ENCODE data around the gene CHN2. TPM values are rescaled to one million over a fixed set of nuclear protein-coding genes. Genes with fewer than 3 reads are reported as not detected.

Gene CHN2
- 3.1 and 4.2 TPM in 2 replicates for total RNA-seq (2014; rRNA removed; shearing (Covaris generic))

- Histone ChIP-seq H3K36me3 (replicated peaks; ENCODE audit: control insufficient read depth, insufficient read depth, low read length) (no peaks in the 10 kb centered on the region), H3K4me3 (ENCODE audit: insufficient read depth, low read depth, low read length) (peak within 1 kb of the TSS; percentile 63), H3K27me3 (ENCODE audit: control insufficient read depth, insufficient read depth, low read length) (peaks cover 68% of the 10 kb centered on the region)
- peak; percentile 85 for DNase-seq
Observed at GRCh38 chr7:29194594-29195427, at the start of gene CHN2. TSS of gene CHN2 (plus strand) at chr7:29194775.

GRCh38 chr7:29145553-29146056 lies 49.0 kb upstream of the CHN2 start:
- peak; percentile 34 for DNase-seq
- Histone ChIP-seq H3K27me3 (ENCODE audit: control insufficient read depth, insufficient read depth, low read length) (peaks cover 13% of the 10 kb centered on the region), H3K4me3 (ENCODE audit: insufficient read depth, low read depth, low read length) (peak overlapping the region; percentile 79), H3K36me3 (replicated peaks; ENCODE audit: control insufficient read depth, insufficient read depth, low read length) (no peaks in the 10 kb centered on the region)

GRCh38 chr7:29146057-29146706 lies 48.4 kb upstream of the CHN2 start, which contains the start of gene CPVL:
TSS of gene CPVL (minus strand) at chr7:29146537. CDS start at chr7:29121061, 25,476 bp downstream.
- peak; percentile 65 for DNase-seq
- H3K4me3 ChIP-seq (ENCODE audit: insufficient read depth, low read depth, low read length) = peak within 1 kb of the TSS; percentile 79
- no peaks in the 10 kb centered on the region for H3K36me3 ChIP-seq (replicated peaks; ENCODE audit: control insufficient read depth, insufficient read depth, low read length)
- peaks cover 13% of the 10 kb centered on the region for H3K27me3 ChIP-seq (ENCODE audit: control insufficient read depth, insufficient read depth, low read length)

- no peaks in the 10 kb centered on the region for H3K36me3 ChIP-seq (replicated peaks; ENCODE audit: control insufficient read depth, insufficient read depth, low read length)
- H3K4me3 ChIP-seq (ENCODE audit: insufficient read depth, low read depth, low read length) = peak overlapping the region; percentile 79
- peak; percentile 15 for DNase-seq
- peaks cover 13% of the 10 kb centered on the region for H3K27me3 ChIP-seq (ENCODE audit: control insufficient read depth, insufficient read depth, low read length)
Observed at GRCh38 chr7:29146888-29147609, 47.5 kb upstream of the CHN2 start.

DNA sequence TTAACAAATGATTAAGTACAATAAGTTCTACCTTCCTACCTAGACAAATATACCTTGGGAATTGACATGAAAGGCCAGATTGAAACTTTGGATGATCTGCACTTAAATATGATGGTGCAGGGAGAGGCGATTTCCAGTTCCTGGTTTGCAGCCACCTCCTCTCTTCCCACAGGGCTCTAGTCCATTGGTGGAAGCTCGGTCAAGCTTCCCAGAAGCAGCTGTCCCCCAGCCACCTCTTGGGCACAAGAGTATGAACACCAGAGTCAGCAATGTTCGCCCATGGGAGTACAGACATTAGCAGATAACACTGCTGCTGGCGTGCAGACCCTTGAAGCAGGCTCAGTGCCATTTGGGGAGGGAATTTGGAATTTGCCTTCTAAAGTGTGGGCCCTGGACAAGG lies 46.8 kb upstream of the CHN2 start:
- DNase-seq = no peak
- H3K27me3 ChIP-seq (ENCODE audit: control insufficient read depth, insufficient read depth, low read length) = peaks cover 13% of the 10 kb centered on the region
- no peak overlapping the region for H3K4me3 ChIP-seq (ENCODE audit: insufficient read depth, low read depth, low read length)
- no peaks in the 10 kb centered on the region for H3K36me3 ChIP-seq (replicated peaks; ENCODE audit: control insufficient read depth, insufficient read depth, low read length)

DNA sequence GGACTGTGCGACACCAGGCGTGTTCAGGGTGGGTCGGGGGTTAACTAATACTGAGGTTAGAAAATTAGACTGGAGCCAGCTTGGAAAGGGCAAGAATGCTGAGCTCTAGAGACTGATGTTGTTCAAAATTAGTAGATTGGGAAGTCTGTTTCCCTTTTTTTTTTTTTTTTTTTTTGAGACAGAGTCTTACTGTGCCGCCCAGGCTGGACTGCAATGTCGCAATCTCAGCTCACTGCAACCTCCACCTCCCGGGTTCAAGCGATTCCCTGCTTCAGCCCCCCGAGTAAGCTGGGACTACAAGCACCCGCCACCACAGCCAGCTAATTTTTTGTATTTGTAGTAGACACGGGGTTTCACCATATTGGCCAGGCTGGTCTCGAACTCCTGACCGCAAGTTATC lies 45.5 kb upstream of the CHN2 start:
- DNase-seq = no peak
- no peaks in the 10 kb centered on the region for H3K36me3 ChIP-seq (replicated peaks; ENCODE audit: control insufficient read depth, insufficient read depth, low read length)
- H3K4me3 ChIP-seq (ENCODE audit: insufficient read depth, low read depth, low read length) = no peak overlapping the region
- H3K27me3 ChIP-seq (ENCODE audit: control insufficient read depth, insufficient read depth, low read length) = peaks cover 13% of the 10 kb centered on the region

GRCh38 chr7:29150856-29151255 lies 43.7 kb upstream of the CHN2 start:
- Histone ChIP-seq H3K36me3 (replicated peaks; ENCODE audit: control insufficient read depth, insufficient read depth, low read length) (no peaks in the 10 kb centered on the region), H3K4me3 (ENCODE audit: insufficient read depth, low read depth, low read length) (no peak overlapping the region), H3K27me3 (ENCODE audit: control insufficient read depth, insufficient read depth, low read length) (peaks cover 9% of the 10 kb centered on the region)
- DNase-seq = no peak

- no peak for DNase-seq
- no peaks in the 10 kb centered on the region for H3K27me3 ChIP-seq (ENCODE audit: control insufficient read depth, insufficient read depth, low read length)
- no peak overlapping the region for H3K4me3 ChIP-seq (ENCODE audit: insufficient read depth, low read depth, low read length)
- H3K36me3 ChIP-seq (replicated peaks; ENCODE audit: control insufficient read depth, insufficient read depth, low read length) = no peaks in the 10 kb centered on the region
Observed at GRCh38 chr7:29154076-29154475, 40.5 kb upstream of the CHN2 start.

- Histone ChIP-seq H3K27me3 (ENCODE audit: control insufficient read depth, insufficient read depth, low read length) (no peaks in the 10 kb centered on the region), H3K36me3 (replicated peaks; ENCODE audit: control insufficient read depth, insufficient read depth, low read length) (no peaks in the 10 kb centered on the region), H3K4me3 (ENCODE audit: insufficient read depth, low read depth, low read length) (no peak overlapping the region)
- DNase-seq = peak; percentile 16
Observed at GRCh38 chr7:29156907-29157452, 37.6 kb upstream of the CHN2 start.

DNA sequence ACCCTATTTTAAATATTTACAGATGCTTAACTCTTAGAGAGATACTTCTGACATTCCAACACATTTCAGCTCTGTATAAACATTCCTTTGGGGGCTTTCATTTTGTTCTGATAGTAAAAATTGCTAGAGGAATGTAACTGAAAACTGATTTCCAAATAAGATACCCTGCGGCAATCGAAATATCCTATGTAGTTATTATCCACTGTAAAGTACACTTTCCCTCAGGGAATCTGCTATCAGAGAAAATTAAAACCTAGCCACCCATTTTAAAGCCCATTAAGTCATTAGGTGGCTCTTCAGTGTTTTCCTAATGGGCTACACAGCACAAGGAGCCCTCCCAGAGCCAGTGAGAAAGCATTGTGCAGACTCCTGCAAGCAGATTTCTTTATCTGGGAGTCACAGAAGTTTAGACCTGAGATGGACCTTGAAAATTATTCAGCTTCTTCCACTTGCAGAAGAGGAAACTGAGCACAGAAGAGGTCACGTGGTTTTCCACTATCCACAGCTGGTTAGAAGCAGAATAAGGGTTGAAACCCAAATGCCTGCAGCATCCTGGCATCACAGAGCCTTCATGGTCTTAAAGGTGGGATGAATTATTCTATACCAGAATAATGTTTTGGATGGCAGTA lies 35.7 kb upstream of the CHN2 start:
- Histone ChIP-seq H3K36me3 (replicated peaks; ENCODE audit: control insufficient read depth, insufficient read depth, low read length) (no peaks in the 10 kb centered on the region), H3K4me3 (ENCODE audit: insufficient read depth, low read depth, low read length) (no peak overlapping the region), H3K27me3 (ENCODE audit: control insufficient read depth, insufficient read depth, low read length) (no peaks in the 10 kb centered on the region)
- DNase-seq = no peak

DNA sequence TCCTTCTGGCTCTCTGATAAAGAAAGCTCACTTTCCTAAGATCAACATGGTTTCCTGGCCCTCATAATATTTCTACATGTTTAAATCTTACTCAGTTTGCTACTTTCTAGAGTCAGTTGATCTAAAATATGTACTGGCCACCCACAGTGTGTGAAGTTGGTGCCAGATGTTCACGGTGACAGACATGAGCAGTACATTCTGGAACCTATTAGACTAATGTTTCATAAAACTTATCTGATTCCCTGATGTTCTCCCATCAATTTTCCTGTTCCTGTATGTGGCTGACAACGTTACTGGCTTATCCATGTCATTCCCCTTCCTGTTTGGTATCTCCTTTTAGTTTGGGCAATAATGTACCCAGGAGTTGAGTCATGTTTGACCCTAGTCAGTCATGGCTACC lies 34.5 kb upstream of the CHN2 start:
- Histone ChIP-seq H3K36me3 (replicated peaks; ENCODE audit: control insufficient read depth, insufficient read depth, low read length) (no peaks in the 10 kb centered on the region), H3K27me3 (ENCODE audit: control insufficient read depth, insufficient read depth, low read length) (no peaks in the 10 kb centered on the region), H3K4me3 (ENCODE audit: insufficient read depth, low read depth, low read length) (no peak overlapping the region)
- no peak for DNase-seq

DNA sequence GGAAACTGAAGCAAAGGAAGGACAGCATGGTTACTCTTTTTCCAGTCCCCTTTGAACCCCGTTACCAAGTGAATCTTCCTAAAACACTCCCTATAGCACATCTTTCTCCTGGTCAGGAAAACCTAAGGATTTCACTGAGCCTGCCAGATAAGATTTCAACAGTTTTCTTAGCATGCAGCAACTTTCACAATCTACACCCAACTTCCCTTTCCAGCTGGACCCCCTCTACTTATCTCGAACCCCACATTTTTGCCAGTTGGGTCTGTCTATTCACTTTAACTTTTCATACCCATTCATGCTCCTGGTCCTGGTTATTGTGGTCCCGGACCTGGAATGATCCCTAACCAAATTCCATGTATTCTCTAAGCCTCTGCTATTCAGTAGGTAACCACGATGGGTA lies 33.3 kb upstream of the CHN2 start:
- Histone ChIP-seq H3K36me3 (replicated peaks; ENCODE audit: control insufficient read depth, insufficient read depth, low read length) (no peaks in the 10 kb centered on the region), H3K27me3 (ENCODE audit: control insufficient read depth, insufficient read depth, low read length) (no peaks in the 10 kb centered on the region), H3K4me3 (ENCODE audit: insufficient read depth, low read depth, low read length) (no peak overlapping the region)
- no peak for DNase-seq

DNA sequence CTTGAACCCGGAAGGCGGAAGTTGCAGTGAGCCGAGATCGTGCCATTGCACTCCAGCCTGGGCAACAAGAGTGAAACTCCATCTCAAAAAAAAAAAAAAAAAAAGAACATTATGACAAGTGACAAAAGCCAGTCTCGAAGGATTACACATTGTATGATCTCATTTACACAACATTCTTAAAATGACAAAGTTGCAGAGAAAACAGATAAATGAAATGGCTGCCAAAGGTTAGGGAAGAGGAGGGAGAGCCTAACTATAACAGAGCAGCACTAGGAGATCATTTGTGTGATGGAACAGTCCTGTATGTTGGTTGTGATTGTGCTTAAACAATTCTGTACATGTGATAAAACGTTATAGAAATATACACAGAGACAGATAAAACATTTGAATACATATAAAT lies 32.0 kb upstream of the CHN2 start:
- Histone ChIP-seq H3K27me3 (ENCODE audit: control insufficient read depth, insufficient read depth, low read length) (no peaks in the 10 kb centered on the region), H3K4me3 (ENCODE audit: insufficient read depth, low read depth, low read length) (no peak overlapping the region), H3K36me3 (replicated peaks; ENCODE audit: control insufficient read depth, insufficient read depth, low read length) (no peaks in the 10 kb centered on the region)
- no peak for DNase-seq

GRCh38 chr7:29163854-29164253 lies 30.7 kb upstream of the CHN2 start:
- no peaks in the 10 kb centered on the region for H3K27me3 ChIP-seq (ENCODE audit: control insufficient read depth, insufficient read depth, low read length)
- DNase-seq = no peak

More at GRCh38 chr7:29163854-29164253, 30.7 kb upstream of the CHN2 start:
- Histone ChIP-seq H3K4me3 (ENCODE audit: insufficient read depth, low read depth, low read length) (no peak overlapping the region), H3K36me3 (replicated peaks; ENCODE audit: control insufficient read depth, insufficient read depth, low read length) (no peaks in the 10 kb centered on the region)

Measured in H7 (cell line).